Measurements from ENCODE around the gene FOXP1. TPM values are rescaled to one million over a fixed set of nuclear protein-coding genes. Genes with fewer than 3 reads are reported as not detected.

Gene FOXP1
- total RNA-seq, 4 donors from 2014 or later, result 103 to 173 (median 140) TPM

DNA sequence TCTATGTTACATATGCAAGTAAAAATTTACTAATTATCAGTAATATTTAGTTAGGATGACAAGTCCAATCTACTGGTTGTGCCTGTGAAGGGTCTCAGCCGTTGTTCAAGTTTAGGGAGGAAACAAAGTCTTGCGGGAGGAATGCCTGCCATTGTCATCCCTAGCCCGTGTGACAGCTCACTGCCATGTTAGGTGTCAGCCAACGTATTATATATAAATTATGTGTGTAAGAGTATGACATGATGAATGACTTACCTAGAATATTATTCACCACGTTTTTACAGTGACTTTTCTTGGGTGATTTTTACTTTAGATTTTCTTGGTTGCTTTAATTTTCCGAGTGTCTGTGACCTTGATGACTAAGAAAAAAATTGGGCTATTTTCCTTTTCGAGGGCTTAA lies 656.7 kb downstream of the FOXP1 start:
- Histone ChIP-seq H3K27ac (no peak overlapping the region), H3K4me3 (no peak overlapping the region), H3K9me3 (no peaks in the 10 kb centered on the region), H3K4me1 (no peaks in the 10 kb centered on the region), H3K36me3 (no peaks in the 10 kb centered on the region), H3K27me3 (no peaks in the 10 kb centered on the region)
- TF ChIP-seq, protein P1, sequence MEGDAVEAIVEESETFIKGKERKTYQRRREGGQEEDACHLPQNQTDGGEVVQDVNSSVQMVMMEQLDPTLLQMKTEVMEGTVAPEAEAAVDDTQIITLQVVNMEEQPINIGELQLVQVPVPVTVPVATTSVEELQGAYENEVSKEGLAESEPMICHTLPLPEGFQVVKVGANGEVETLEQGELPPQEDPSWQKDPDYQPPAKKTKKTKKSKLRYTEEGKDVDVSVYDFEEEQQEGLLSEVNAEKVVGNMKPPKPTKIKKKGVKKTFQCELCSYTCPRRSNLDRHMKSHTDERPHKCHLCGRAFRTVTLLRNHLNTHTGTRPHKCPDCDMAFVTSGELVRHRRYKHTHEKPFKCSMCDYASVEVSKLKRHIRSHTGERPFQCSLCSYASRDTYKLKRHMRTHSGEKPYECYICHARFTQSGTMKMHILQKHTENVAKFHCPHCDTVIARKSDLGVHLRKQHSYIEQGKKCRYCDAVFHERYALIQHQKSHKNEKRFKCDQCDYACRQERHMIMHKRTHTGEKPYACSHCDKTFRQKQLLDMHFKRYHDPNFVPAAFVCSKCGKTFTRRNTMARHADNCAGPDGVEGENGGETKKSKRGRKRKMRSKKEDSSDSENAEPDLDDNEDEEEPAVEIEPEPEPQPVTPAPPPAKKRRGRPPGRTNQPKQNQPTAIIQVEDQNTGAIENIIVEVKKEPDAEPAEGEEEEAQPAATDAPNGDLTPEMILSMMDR (IDR thresholded peaks at IDR 0.05), result no peak
- no peak for TF ChIP-seq POLR2A (IDR thresholded peaks at IDR 0.05)
- DNase-seq, result no peak

DNA sequence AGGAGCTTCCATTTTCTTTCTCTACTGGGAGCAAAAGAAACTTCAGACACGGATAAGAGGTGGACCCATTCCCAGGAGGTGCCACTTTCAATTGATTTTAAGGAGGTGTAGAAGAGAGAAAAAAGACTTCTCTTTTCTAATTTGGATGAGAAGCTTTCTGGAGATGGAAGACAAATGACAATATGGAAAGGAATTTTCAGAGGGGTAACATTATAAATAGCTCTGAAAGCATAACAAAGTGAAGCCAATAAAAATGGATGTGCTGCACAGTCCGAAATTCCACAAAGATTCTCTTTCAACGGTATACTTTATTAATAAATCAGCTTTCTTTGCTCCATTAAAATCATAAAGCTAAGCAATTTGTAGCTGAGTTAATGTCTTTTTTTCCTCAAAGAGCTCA lies 663.9 kb downstream of the FOXP1 start:
- Histone ChIP-seq H3K27ac (no peak overlapping the region), H3K36me3 (no peaks in the 10 kb centered on the region), H3K9me3 (no peaks in the 10 kb centered on the region), H3K27me3 (no peaks in the 10 kb centered on the region), H3K4me3 (no peak overlapping the region), H3K4me1 (no peaks in the 10 kb centered on the region)
- TF ChIP-seq, protein P1 (IDR thresholded peaks at IDR 0.05), result no peak
- TF ChIP-seq POLR2A (IDR thresholded peaks at IDR 0.05), result no peak
- no peak for DNase-seq

DNA sequence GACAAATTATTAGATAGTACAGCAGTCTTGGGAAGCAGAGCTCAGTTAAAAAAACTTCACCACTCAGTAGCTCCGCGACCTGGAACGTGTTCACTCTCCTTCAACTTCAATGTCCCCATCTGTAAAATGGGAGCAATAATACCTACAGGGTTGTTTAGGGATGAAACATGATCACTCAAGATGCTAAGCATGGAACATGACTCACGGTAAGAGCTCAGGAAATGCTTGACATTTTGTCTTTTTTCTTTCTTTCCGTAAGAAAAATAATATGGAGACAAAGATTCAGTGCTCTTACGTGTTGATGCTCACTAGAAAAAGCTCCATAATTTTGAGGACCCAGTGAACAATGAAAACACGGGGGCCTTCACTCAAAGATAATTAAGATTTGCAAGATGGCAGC lies 664.4 kb downstream of the FOXP1 start:
- Histone ChIP-seq H3K36me3 (no peaks in the 10 kb centered on the region), H3K4me3 (no peak overlapping the region), H3K4me1 (no peaks in the 10 kb centered on the region), H3K27me3 (no peaks in the 10 kb centered on the region), H3K27ac (no peak overlapping the region), H3K9me3 (no peaks in the 10 kb centered on the region)
- no peak for TF ChIP-seq POLR2A (IDR thresholded peaks at IDR 0.05)
- TF ChIP-seq, protein P1 (IDR thresholded peaks at IDR 0.05), result no peak
- DNase-seq, result no peak

DNA sequence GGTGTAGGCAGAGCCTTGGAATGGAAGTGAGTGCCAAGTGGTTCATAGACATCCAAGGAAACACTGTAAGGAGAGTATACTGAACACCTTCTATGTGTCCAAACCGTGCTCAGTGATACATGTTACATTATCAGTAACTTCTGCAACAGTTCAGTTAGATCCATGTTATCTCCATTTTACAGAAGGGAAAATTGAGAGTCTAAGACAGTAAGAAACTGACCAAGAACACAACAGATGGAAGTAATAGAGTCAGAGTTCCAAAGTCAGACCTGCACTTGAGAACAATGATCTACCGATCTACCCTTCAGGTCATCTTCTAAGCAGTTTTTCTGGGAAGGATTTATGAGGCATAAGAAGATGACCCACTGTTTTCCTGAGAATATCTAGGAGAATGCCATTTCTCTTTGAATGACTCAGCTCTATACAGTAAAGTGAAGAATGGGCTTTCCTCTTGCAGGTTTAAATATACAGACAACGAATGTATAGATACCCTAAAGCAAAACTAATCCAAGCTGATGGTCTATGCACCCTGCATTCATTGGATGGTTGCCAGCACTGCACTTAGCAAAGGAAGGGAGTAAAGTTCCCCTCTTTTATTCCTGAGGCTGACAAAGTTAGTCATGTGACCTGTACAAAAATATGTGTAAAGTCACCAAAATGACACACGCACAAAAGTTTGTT lies 667.0 kb downstream of the FOXP1 start:
- no peaks in the 10 kb centered on the region for H3K27me3 ChIP-seq
- TF ChIP-seq POLR2A (IDR thresholded peaks at IDR 0.05), result no peak
- TF ChIP-seq, protein P1 (IDR thresholded peaks at IDR 0.05), result no peak
- DNase-seq, result no peak
- no peaks in the 10 kb centered on the region for H3K36me3 ChIP-seq
- no peak overlapping the region for H3K27ac ChIP-seq
- H3K4me1 ChIP-seq, result no peaks in the 10 kb centered on the region
- H3K4me3 ChIP-seq, result no peak overlapping the region
- no peaks in the 10 kb centered on the region for H3K9me3 ChIP-seq

DNA sequence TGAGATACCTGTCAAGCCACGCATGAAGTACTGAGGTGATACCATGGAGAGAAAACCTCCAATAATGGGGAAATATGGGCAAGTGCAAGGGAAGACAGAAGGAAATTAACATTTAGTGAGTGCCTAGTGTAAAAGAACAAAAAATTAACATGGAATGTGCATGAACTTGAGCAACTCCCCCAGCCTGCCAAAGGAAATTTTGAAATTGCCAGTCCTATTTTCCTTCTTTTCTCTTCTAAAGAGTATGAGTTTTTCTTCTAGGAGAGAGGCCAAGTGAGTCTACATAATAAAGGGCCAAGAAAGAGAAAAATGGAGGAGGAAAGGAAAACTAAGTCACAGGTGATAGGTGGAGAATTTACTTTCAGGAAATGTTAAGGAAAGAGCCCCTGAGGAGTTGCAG lies 668.7 kb downstream of the FOXP1 start:
- Histone ChIP-seq H3K27me3 (no peaks in the 10 kb centered on the region), H3K9me3 (no peaks in the 10 kb centered on the region), H3K4me1 (no peaks in the 10 kb centered on the region), H3K36me3 (no peaks in the 10 kb centered on the region), H3K27ac (no peak overlapping the region), H3K4me3 (no peak overlapping the region)
- no peak for DNase-seq
- TF ChIP-seq, protein P1 (IDR thresholded peaks at IDR 0.05), result no peak
- no peak for TF ChIP-seq POLR2A (IDR thresholded peaks at IDR 0.05)

DNA sequence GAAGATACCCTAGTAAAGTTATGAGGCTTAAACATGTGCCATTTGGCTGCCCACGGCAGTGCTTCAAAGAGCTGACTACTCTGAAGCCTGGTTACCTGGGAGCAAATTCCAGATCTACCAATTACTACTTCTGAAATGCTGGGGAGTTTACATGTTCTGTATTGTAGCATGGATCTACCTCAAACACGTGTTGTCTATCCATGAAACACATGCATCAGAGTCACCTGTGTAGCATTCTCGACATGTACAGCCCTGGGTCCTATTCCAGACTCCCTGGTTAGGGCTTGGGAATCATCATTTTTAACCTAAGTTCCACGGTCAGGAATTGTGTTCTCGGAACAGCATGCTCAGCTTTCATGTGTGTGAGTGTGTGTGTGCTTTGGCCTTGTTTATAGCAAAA lies 671.8 kb downstream of the FOXP1 start:
- Histone ChIP-seq H3K4me1 (no peaks in the 10 kb centered on the region), H3K27me3 (no peaks in the 10 kb centered on the region), H3K27ac (no peak overlapping the region), H3K36me3 (no peaks in the 10 kb centered on the region), H3K4me3 (no peak overlapping the region), H3K9me3 (no peaks in the 10 kb centered on the region)
- TF ChIP-seq, protein P1 (IDR thresholded peaks at IDR 0.05), result no peak
- no peak for TF ChIP-seq POLR2A (IDR thresholded peaks at IDR 0.05)
- no peak for DNase-seq
